Vagina (tissue), 2 donors: ENCODE data around the gene PBX1. TPM values are rescaled to one million over a fixed set of nuclear protein-coding genes. Genes with fewer than 3 reads are reported as not detected.

ENCODE experiments used
- DNase-seq, 2 donors: peaks; one replicate each; pipeline ENCODE4 v3.0.0-alpha.2; 2017; ENCODE audit errors: extremely low spot score in 2 of 2
- H3K27ac ChIP-seq: fragments of 200-600 bp; sonication (generic); one replicate; pipeline ENCODE4 v1.5.1; 2019
- H3K27me3 ChIP-seq: fragments of 200-600 bp; sonication (generic); one replicate; pipeline ENCODE4 v1.5.1; 2019
- H3K36me3 ChIP-seq, 2 donors: fragments of 200-600 bp; sonication (generic); one replicate each; pipeline ENCODE4 v1.5.1; 2017 to 2019
- H3K4me1 ChIP-seq: fragments of 200-600 bp; sonication (generic); one replicate; pipeline ENCODE4 v1.5.1; 2019
- H3K4me3 ChIP-seq, 2 donors: fragments of 200-600 bp; sonication (generic); 1 replicate in 1 of 2; 2 replicates in 1 of 2; pipeline ENCODE4 v1.5.1; 2016 to 2019
- H3K9me3 ChIP-seq: fragments of 200-600 bp; sonication (generic); one replicate; pipeline ENCODE4 v1.5.1; 2019
- POLR2A ChIP-seq, 2 donors: fragments of 450-650 bp; IDR thresholded peaks; one replicate each; pipeline ENCODE4 v1.6.1; 2017; ENCODE audit warnings: antibody characterized with exemption in 2 of 2, mild to moderate bottlenecking in 2 of 2, moderate library complexity in 2 of 2
- POLR2AphosphoS5 ChIP-seq, 2 donors: sonication (generic); formaldehyde crosslinking; IDR thresholded peaks; one replicate each; pipeline ENCODE4 v1.9.0; 2017; ENCODE audit warnings: antibody characterized with exemption in 2 of 2, mild to moderate bottlenecking in 2 of 2, low read depth in 1 of 2; ENCODE audit not compliant: insufficient read depth in 1 of 2
- intact Hi-C: fragments of 100-400 bp; cut with DNase I; formaldehyde crosslinking; loops from one replicate; pipeline ENCODE4 v1.15.1; 2023
- total RNA-seq: library from RNA; depleted of rRNA; stranded (reverse); fragments of >200 nt; gene quantifications from one replicate; pipeline ENCODE4 v1.2.3, GENCODE V29; 2016
- TF ChIP-seq, protein P1 (sequence below), 3 experiments: fragments of 450-650 bp in 2 of 3; fragments of 200-600 bp in 1 of 3; sonication (generic) in 1 of 3; IDR thresholded peaks; one replicate each; pipeline ENCODE4 v1.5.1; 2017 to 2019; ENCODE audit warnings: antibody characterized with exemption in 3 of 3, mild to moderate bottlenecking in 2 of 3, moderate library complexity in 2 of 3

Gene PBX1
- total RNA-seq, 1 donor from 2014 or later, result 69.0 TPM

DNA sequence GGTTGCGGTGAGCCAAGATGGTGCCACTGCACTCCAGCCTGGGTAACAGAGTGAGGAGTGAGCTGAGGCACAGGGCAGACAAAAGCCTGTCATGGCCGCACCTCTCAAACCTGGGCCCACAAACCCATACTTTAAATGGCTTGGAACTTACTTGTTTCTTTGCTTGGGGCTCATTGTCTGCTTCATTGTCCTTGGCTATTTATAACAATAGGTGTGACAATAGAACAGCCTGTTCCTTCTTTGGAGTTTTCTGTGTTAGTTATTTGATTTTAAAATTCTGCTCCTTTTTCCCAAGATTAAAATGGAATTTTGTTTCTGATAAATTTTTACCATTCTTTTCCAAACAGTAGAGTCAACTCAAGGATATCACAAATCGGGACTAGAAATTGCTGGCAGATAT is 94.7 kb downstream of the PBX1 start:
- DNase-seq, result no peak
- TF ChIP-seq POLR2AphosphoS5 (IDR thresholded peaks at IDR 0.05; ENCODE audit: insufficient read depth in 1 of 2, low read depth in 1 of 2) (no peak), POLR2A (IDR thresholded peaks at IDR 0.05) (no peak)
- TF ChIP-seq, protein P1, sequence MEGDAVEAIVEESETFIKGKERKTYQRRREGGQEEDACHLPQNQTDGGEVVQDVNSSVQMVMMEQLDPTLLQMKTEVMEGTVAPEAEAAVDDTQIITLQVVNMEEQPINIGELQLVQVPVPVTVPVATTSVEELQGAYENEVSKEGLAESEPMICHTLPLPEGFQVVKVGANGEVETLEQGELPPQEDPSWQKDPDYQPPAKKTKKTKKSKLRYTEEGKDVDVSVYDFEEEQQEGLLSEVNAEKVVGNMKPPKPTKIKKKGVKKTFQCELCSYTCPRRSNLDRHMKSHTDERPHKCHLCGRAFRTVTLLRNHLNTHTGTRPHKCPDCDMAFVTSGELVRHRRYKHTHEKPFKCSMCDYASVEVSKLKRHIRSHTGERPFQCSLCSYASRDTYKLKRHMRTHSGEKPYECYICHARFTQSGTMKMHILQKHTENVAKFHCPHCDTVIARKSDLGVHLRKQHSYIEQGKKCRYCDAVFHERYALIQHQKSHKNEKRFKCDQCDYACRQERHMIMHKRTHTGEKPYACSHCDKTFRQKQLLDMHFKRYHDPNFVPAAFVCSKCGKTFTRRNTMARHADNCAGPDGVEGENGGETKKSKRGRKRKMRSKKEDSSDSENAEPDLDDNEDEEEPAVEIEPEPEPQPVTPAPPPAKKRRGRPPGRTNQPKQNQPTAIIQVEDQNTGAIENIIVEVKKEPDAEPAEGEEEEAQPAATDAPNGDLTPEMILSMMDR (IDR thresholded peaks at IDR 0.05), result no peak
- intact Hi-C loops, result no loop called here
- no peaks in the 10 kb centered on the region for H3K36me3 ChIP-seq
- peaks cover 67% of the 10 kb centered on the region for H3K4me1 ChIP-seq
- H3K4me3 ChIP-seq, result no peak overlapping the region
- H3K27me3 ChIP-seq, result no peaks in the 10 kb centered on the region
- H3K27ac ChIP-seq, result peak overlapping the region; percentile 22
- H3K9me3 ChIP-seq, result no peaks in the 10 kb centered on the region

DNA sequence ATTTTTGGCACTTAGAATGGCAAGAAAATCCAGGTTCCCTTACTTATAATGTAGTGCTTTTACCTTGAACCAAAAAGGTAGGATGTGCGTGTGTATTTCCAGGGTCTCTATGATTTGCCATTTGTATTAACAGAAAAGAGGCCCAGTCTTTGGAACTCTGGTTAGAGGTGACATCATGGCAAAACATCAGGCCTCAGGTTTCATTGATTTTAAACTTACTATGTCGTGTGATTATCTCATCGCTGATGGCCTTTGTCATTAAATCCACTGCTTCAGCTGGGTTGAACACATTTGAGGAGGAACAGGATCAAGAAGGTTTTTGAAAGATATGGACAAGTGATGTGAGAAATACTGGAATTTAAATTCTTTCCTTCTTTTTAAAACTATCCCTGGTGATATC is 95.2 kb downstream of the PBX1 start:
- Histone ChIP-seq H3K27me3 (no peaks in the 10 kb centered on the region), H3K27ac (no peak overlapping the region), H3K36me3 (no peaks in the 10 kb centered on the region), H3K4me1 (peaks cover 67% of the 10 kb centered on the region), H3K4me3 (no peak overlapping the region), H3K9me3 (no peaks in the 10 kb centered on the region)
- no peak for DNase-seq
- TF ChIP-seq POLR2A (IDR thresholded peaks at IDR 0.05) (no peak), POLR2AphosphoS5 (IDR thresholded peaks at IDR 0.05; ENCODE audit: insufficient read depth in 1 of 2, low read depth in 1 of 2) (no peak)
- TF ChIP-seq, protein P1 (IDR thresholded peaks at IDR 0.05), result no peak
- intact Hi-C loops, result no loop called here

DNA sequence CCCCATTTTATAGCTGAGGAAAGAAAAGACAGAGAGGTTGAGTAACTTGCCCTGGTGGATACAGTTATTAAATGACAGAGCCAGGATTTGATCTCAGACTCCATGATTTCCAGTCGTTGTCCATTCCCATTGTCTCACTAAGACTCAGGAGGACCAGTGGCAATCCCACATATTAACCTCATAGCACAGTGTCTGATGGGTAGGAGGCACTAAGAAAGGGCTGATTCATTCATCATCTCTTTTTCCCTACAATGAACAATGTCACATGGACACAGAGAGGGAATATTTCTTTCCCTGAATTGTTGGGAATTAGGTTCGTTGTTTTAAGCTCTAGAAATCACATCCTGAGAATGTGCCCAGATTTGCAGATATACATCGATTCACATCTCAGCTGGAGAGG is 99.9 kb downstream of the PBX1 start:
- intact Hi-C loops, result no loop called here
- Histone ChIP-seq H3K9me3 (no peaks in the 10 kb centered on the region), H3K36me3 (no peaks in the 10 kb centered on the region), H3K27me3 (no peaks in the 10 kb centered on the region), H3K4me1 (peaks cover 71% of the 10 kb centered on the region), H3K4me3 (no peak overlapping the region), H3K27ac (no peak overlapping the region)
- TF ChIP-seq, protein P1 (IDR thresholded peaks at IDR 0.05), result no peak
- TF ChIP-seq POLR2A (IDR thresholded peaks at IDR 0.05), result no peak
- TF ChIP-seq POLR2AphosphoS5 (IDR thresholded peaks at IDR 0.05; ENCODE audit: insufficient read depth in 1 of 2, low read depth in 1 of 2), result no peak
- no peak for DNase-seq

DNA sequence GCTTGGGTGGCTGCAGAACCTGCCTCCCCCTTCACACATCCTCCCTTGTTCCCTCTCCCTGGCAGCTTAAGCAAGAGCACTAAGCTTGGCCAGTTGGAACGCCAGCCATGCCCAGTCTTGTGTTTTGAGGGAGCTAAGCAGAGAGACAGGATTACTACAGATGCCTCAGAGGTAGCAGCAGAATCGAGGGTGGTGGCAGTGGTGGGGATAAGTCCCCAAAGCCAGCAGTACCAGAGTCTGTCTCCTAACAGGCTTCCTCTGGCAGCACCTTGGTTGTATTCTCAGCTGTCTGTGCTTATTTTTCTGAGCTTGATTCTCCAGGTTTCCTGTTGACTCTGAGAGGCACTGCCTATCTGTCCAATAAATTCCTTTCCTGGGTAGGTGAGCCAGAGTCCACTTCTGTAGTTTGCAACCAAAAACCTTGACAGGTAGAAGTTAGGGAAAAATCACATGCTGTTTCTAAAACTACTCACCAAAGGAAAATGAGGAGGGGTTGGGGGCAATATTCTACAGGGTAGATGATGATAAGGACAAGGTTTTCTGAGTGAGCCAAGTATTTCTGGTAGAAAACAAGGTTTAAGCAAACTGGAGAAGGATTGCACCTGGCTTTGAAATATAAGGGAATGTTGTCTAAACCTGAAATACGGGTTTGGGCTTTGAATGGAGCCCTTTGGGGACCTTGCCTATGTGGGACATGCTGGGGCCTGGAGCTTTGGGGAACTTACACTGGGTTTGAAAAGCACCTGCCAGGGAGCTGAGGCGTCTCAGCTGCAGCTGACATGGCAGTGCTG is 100.8 kb downstream of the PBX1 start:
- Histone ChIP-seq H3K27me3 (no peaks in the 10 kb centered on the region), H3K27ac (peak overlapping the region; percentile 25), H3K36me3 (no peaks in the 10 kb centered on the region), H3K4me1 (peaks cover 74% of the 10 kb centered on the region), H3K4me3 (no peak overlapping the region), H3K9me3 (no peaks in the 10 kb centered on the region)
- DNase-seq, result no peak
- intact Hi-C loops, result no loop called here
- TF ChIP-seq POLR2A (IDR thresholded peaks at IDR 0.05), result no peak
- TF ChIP-seq POLR2AphosphoS5 (IDR thresholded peaks at IDR 0.05; ENCODE audit: insufficient read depth in 1 of 2, low read depth in 1 of 2), result no peak
- TF ChIP-seq, protein P1 (IDR thresholded peaks at IDR 0.05), result no peak

DNA sequence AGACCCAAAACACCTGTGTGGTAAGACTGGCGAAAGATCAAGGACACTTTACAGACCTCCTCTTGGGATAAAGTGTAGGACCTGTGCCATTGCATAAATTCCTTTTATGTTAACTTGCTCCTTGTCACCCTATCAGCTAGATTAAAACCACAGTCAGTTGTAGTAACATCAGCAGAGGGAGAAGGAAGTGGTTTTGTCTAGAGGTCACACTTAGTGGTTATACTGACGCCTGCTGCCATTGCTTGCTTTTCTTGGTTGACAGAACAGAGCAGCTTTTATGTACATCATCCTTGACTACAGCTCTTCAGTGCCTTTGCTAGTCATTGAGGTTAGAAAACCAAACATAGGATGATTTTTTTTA is 101.4 kb downstream of the PBX1 start:
- Histone ChIP-seq H3K4me3 (no peak overlapping the region), H3K27ac (peak overlapping the region; percentile 25), H3K36me3 (no peaks in the 10 kb centered on the region), H3K27me3 (no peaks in the 10 kb centered on the region), H3K4me1 (peaks cover 75% of the 10 kb centered on the region), H3K9me3 (no peaks in the 10 kb centered on the region)
- DNase-seq, result no peak
- intact Hi-C loops, result no loop called here
- no peak for TF ChIP-seq POLR2A (IDR thresholded peaks at IDR 0.05)
